Uterus (tissue), 4 donors: ENCODE measurements around the gene GPN1. TPM values are rescaled to one million over a fixed set of nuclear protein-coding genes. Genes with fewer than 3 reads are reported as not detected.

Source experiments
- DNase-seq, 2 donors: peaks; one replicate each; pipeline ENCODE4 v3.0.0-alpha.2; 2019 to 2020
- H3K27ac ChIP-seq, 2 donors: fragments of 200-600 bp; sonication (generic); 1 replicate in 1 of 2; 2 replicates in 1 of 2; pipeline ENCODE4 v1.5.1; 2016 to 2018
- H3K27me3 ChIP-seq, 2 donors: fragments of 200-600 bp; sonication (generic); one replicate each; pipeline ENCODE4 v1.5.1; 2018 to 2019; ENCODE audit warnings: control low read depth in 1 of 2
- H3K36me3 ChIP-seq, 2 donors: fragments of 200-600 bp; sonication (generic); one replicate each; pipeline ENCODE4 v1.5.1; 2019; ENCODE audit warnings: control low read depth in 1 of 2
- H3K4me1 ChIP-seq, 2 donors: fragments of 200-600 bp; sonication (generic); one replicate each; pipeline ENCODE4 v1.5.1; 2018 to 2019; ENCODE audit warnings: control low read depth in 1 of 2
- H3K4me3 ChIP-seq, 2 donors: fragments of 200-600 bp; sonication (generic); 1 replicate in 1 of 2; 2 replicates in 1 of 2; pipeline ENCODE4 v1.5.1; 2018 to 2019; ENCODE audit warnings: mild to moderate bottlenecking in 1 of 2
- H3K9me3 ChIP-seq, 2 donors: fragments of 200-600 bp; sonication (generic); one replicate each; pipeline ENCODE4 v1.5.1; 2019; ENCODE audit warnings: control low read depth in 1 of 2
- POLR2A ChIP-seq, 2 donors: fragments of 450-650 bp; IDR thresholded peaks; one replicate each; pipeline ENCODE4 v1.6.1; 2016; ENCODE audit warnings: antibody characterized with exemption in 2 of 2, mild to moderate bottlenecking in 1 of 2, moderate library complexity in 1 of 2
- intact Hi-C: fragments of 100-400 bp; cut with DNase I; formaldehyde crosslinking; loops from one replicate; pipeline ENCODE4 v1.15.1; 2023; ENCODE audit warnings: low total_unique reads
- total RNA-seq, 4 donors: library from RNA; depleted of rRNA in 3 of 4; stranded (reverse); fragments of >200 nt in 3 of 4; gene quantifications; one replicate each; pipeline versions ENCODE4 v1.1.0 to v1.2.4, GENCODE V29; 2014 to 2023
- TF ChIP-seq, protein P1 (sequence below), 4 experiments: fragments of 200-600 bp in 2 of 4; fragments of 450-650 bp in 2 of 4; sonication (generic) in 2 of 4; IDR thresholded peaks; one replicate each; pipeline ENCODE4 v1.5.1; 2016 to 2019; ENCODE audit warnings: antibody characterized with exemption in 4 of 4, mild to moderate bottlenecking in 2 of 4, moderate library complexity in 1 of 4
- donor health status: DM: yes; HTN: yes; CAD: no.

The GPN1 gene
- total RNA-seq, 4 donors from 2014 or later = 13.3 to 38.6 (median 19.7) TPM

DNA sequence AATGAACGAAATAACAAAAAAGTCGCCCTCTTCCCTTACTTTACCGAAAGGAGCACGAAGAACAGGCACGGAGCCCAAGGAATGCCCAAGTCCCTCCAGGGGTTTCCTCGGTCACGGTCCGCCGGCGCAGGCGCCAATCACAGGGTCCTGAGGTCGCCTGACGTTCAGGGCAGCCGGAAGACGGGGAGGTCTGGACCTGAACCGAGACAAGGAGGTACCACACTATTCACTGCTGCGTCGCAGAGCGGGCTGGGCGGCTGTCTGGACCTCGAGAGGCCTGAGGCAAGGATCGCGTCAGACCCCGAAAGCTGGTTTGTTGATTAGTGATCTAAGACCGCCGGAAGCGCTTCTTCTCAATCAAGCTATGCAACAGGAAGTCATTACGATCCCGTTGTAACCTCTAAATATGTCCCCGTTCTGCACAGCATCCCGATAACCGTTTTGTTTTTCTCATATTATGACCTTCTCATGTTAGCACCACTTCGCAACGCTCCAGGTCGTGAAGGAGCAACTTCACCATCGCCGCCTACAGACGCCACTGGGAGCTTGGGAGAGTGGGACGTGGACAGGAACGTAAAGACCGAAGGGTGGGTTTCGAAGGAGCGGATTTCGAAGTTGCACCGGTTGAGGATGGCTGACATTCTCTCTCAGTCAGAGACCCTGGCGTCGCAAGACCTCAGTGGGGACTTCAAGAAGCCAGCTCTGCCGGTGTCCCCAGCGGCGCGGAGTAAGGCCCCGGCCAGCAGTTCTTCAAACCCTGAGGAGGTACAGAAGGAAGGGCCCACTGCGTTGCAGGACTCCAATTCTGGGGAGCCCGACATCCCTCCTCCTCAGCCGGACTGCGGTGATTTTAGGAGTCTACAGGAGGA, 34.7 kb downstream of the GPN1 start, which contains the start of the genes SLC4A1AP and SUPT7L:
TSS of gene SLC4A1AP (plus strand) at position 605 of the 869 bp plus-strand sequence. CDS start at position 631, 26 bp downstream.
TSS of gene SUPT7L (minus strand) at position 330 of the 869 bp plus-strand sequence. CDS start 1,422 bp downstream, outside the sequence.
- peaks cover 0 to 7% of the 10 kb centered on the region in 2 donors for H3K4me1 ChIP-seq
- H3K27ac ChIP-seq = peak within 1 kb of the TSS; percentile 88 to 93
- TF ChIP-seq POLR2A (IDR thresholded peaks at IDR 0.05) = peak in 1 of 2 donors; percentile 21
- TF ChIP-seq, protein P1, sequence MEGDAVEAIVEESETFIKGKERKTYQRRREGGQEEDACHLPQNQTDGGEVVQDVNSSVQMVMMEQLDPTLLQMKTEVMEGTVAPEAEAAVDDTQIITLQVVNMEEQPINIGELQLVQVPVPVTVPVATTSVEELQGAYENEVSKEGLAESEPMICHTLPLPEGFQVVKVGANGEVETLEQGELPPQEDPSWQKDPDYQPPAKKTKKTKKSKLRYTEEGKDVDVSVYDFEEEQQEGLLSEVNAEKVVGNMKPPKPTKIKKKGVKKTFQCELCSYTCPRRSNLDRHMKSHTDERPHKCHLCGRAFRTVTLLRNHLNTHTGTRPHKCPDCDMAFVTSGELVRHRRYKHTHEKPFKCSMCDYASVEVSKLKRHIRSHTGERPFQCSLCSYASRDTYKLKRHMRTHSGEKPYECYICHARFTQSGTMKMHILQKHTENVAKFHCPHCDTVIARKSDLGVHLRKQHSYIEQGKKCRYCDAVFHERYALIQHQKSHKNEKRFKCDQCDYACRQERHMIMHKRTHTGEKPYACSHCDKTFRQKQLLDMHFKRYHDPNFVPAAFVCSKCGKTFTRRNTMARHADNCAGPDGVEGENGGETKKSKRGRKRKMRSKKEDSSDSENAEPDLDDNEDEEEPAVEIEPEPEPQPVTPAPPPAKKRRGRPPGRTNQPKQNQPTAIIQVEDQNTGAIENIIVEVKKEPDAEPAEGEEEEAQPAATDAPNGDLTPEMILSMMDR (IDR thresholded peaks at IDR 0.05) = peak in 2 of 4 experiments; percentile 5 to 19
- intact Hi-C loops = no loop called here
- H3K4me3 ChIP-seq = peak within 1 kb of the TSS; percentile 73 to 90
- no peaks in the 10 kb centered on the region for H3K9me3 ChIP-seq
- no peaks in the 10 kb centered on the region for H3K27me3 ChIP-seq
- DNase-seq = peak; percentile 65 to 67
- H3K36me3 ChIP-seq = no peaks in the 10 kb centered on the region

DNA sequence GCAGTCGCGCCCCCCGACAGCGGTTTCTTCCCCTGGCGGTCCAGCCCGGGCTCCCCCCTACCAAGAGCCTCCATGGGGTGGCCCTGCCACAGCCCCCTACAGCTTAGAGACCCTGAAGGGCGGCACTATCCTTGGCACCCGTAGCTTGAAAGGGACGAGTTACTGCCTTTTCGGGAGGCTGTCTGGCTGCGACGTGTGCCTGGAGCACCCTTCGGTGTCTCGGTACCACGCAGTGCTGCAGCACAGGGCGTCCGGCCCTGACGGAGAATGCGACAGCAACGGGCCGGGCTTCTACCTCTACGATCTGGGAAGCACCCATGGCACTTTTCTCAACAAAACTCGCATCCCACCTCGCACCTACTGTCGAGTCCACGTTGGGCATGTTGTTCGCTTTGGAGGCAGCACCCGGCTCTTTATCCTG, 35.3 kb downstream of the GPN1 start:
- TF ChIP-seq, protein P1 (IDR thresholded peaks at IDR 0.05) = no peak
- TF ChIP-seq POLR2A (IDR thresholded peaks at IDR 0.05) = no peak
- peaks cover 0 to 7% of the 10 kb centered on the region in 2 donors for H3K4me1 ChIP-seq
- DNase-seq = no peak
- peak overlapping the region; percentile 73 to 90 for H3K4me3 ChIP-seq
- peak overlapping the region; percentile 88 to 93 for H3K27ac ChIP-seq
- no peaks in the 10 kb centered on the region for H3K27me3 ChIP-seq
- intact Hi-C loops = no loop called here
- H3K9me3 ChIP-seq = no peaks in the 10 kb centered on the region
- H3K36me3 ChIP-seq = no peaks in the 10 kb centered on the region

DNA sequence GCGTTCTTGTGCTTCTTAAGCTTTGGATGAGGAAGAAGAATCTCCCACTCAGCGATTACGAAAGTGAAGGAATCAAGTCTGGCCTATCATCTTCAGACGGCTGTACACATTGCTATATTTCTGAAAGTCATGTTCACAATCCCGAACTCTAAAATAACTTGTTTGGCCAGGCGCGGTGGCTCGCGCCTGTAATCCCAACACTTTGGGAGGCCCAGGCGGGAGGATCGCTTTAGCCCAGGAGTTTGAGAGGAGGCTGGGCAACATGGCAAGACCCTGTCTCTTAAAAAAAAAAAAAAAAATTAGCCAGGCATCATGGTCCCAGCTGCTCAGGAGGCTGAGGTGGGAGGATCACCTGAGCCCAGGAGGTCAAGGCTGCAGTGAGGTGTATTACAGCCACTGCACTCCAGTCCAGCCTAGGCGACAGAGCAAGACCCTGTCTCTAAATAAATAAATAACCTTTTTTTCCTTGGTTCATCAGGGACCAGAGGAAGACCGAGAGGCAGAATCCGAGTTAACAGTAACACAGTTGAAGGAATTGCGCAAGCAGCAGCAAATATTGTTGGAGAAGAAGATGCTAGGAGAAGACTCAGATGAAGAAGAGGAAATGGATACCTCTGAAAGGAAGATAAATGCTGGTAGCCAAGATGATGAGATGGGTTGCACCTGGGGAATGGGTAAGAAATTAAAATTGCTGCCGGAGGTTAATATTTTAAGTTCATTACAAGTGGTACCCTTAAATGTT, 35.9 kb downstream of the GPN1 start:
- DNase-seq = no peak
- Histone ChIP-seq H3K4me1 (peaks cover 0 to 7% of the 10 kb centered on the region in 2 donors), H3K4me3 (peak overlapping the region; percentile 73 to 90), H3K27ac (no peak overlapping the region), H3K27me3 (no peaks in the 10 kb centered on the region), H3K9me3 (no peaks in the 10 kb centered on the region), H3K36me3 (no peaks in the 10 kb centered on the region)
- no peak for TF ChIP-seq POLR2A (IDR thresholded peaks at IDR 0.05)
- intact Hi-C loops = no loop called here

- H3K4me3 ChIP-seq = no peak overlapping the region
- no peak overlapping the region for H3K27ac ChIP-seq
- DNase-seq = no peak
- H3K27me3 ChIP-seq = no peaks in the 10 kb centered on the region
- intact Hi-C loops = no loop called here
- peaks cover 0 to 2% of the 10 kb centered on the region in 2 donors for H3K4me1 ChIP-seq
- TF ChIP-seq, protein P1 (IDR thresholded peaks at IDR 0.05) = no peak
- no peak for TF ChIP-seq POLR2A (IDR thresholded peaks at IDR 0.05)
- H3K36me3 ChIP-seq = no peaks in the 10 kb centered on the region
- H3K9me3 ChIP-seq = no peaks in the 10 kb centered on the region
Measured at GRCh38 chr2:27667446-27667845, 38.6 kb downstream of the GPN1 start.

- H3K27me3 ChIP-seq = no peaks in the 10 kb centered on the region
- no peaks in the 10 kb centered on the region for H3K36me3 ChIP-seq
- H3K27ac ChIP-seq = no peak overlapping the region
- intact Hi-C loops = no loop called here
- TF ChIP-seq, protein P1 (IDR thresholded peaks at IDR 0.05) = no peak
- no peak for TF ChIP-seq POLR2A (IDR thresholded peaks at IDR 0.05)
- no peak for DNase-seq
- H3K9me3 ChIP-seq = no peaks in the 10 kb centered on the region
- H3K4me1 ChIP-seq = no peaks in the 10 kb centered on the region
- H3K4me3 ChIP-seq = no peak overlapping the region
Measured at GRCh38 chr2:27671235-27671634, 42.4 kb downstream of the GPN1 start.
